Liver (tissue), 9 donors: ENCODE results near the gene AMBRA1. TPM values are rescaled to one million over a fixed set of nuclear protein-coding genes. Genes with fewer than 3 reads are reported as not detected.

Experiments used
- DNase-seq: peaks from one replicate; pipeline ENCODE4 v3.0.0-alpha.2; 2017; ENCODE audit warnings: low spot score
- H3K27ac ChIP-seq, 2 donors: one replicate each; pipeline ENCODE4 v1.7.0; 2013; ENCODE audit warnings: inconsistent platforms in 2 of 2, low read length in 2 of 2, control low read depth in 1 of 2, low read depth in 1 of 2, mild to moderate bottlenecking in 1 of 2
- H3K27me3 ChIP-seq, 4 donors: one replicate each; pipeline versions ENCODE4 v1.6.1 to v1.7.0; 2013; ENCODE audit warnings: low read length in 3 of 4, inconsistent platforms in 1 of 4, mild to moderate bottlenecking in 1 of 4, moderate library complexity in 1 of 4; ENCODE audit not compliant: control insufficient read depth in 4 of 4, insufficient read depth in 4 of 4
- H3K36me3 ChIP-seq, 4 donors: one replicate each; pipeline versions ENCODE4 v1.6.1 to v1.7.0; 2013; ENCODE audit warnings: low read length in 3 of 4, mild to moderate bottlenecking in 3 of 4, low read depth in 1 of 4, moderate library complexity in 1 of 4; ENCODE audit not compliant: control insufficient read depth in 4 of 4, insufficient read depth in 3 of 4
- H3K4me1 ChIP-seq, 4 donors: one replicate each; pipeline versions ENCODE4 v1.6.1 to v1.7.0; 2013; ENCODE audit warnings: low read length in 3 of 4, mild to moderate bottlenecking in 3 of 4, moderate library complexity in 1 of 4; ENCODE audit not compliant: control insufficient read depth in 4 of 4, insufficient read depth in 4 of 4
- H3K4me3 ChIP-seq, 3 donors: one replicate each; pipeline versions ENCODE4 v1.6.1 to v1.7.0; 2013; ENCODE audit warnings: low read length in 3 of 3, control low read depth in 1 of 3, low read depth in 1 of 3, mild to moderate bottlenecking in 1 of 3
- H3K9ac ChIP-seq, 2 donors: one replicate each; pipeline ENCODE4 v1.7.0; 2013; ENCODE audit warnings: low read length in 2 of 2, mild to moderate bottlenecking in 2 of 2, moderate library complexity in 2 of 2, control low read depth in 1 of 2, low read depth in 1 of 2
- H3K9me3 ChIP-seq, 4 donors: one replicate each; pipeline versions ENCODE4 v1.6.1 to v1.7.0; 2013; ENCODE audit warnings: low read length in 3 of 4; ENCODE audit not compliant: control insufficient read depth in 4 of 4
- FOXA1 ChIP-seq: IDR thresholded peaks from 2 replicates; pipeline ENCODE4 v1.6.1; 2016; ENCODE audit warnings: antibody characterized with exemption
- FOXA2 ChIP-seq: IDR thresholded peaks from 2 replicates; pipeline ENCODE4 v1.6.1; 2016; ENCODE audit warnings: antibody characterized with exemption
- GABPA ChIP-seq, 2 donors: IDR thresholded peaks in 1 of 2; conservative IDR thresholded peaks in 1 of 2; 2 replicates each; pipeline ENCODE4 v1.6.1; 2016; ENCODE audit warnings: antibody characterized with exemption in 2 of 2, mild to moderate bottlenecking in 1 of 2, moderate library complexity in 1 of 2
- HNF4A ChIP-seq, 2 donors: conservative IDR thresholded peaks; 2 replicates each; pipeline ENCODE4 v1.6.1; 2016; ENCODE audit warnings: antibody characterized with exemption in 2 of 2, mild to moderate bottlenecking in 2 of 2
- HNF4G ChIP-seq: IDR thresholded peaks from 2 replicates; pipeline ENCODE4 v1.6.1; 2016; ENCODE audit warnings: antibody characterized with exemption
- JUND ChIP-seq, 2 donors: IDR thresholded peaks; 2 replicates each; pipeline ENCODE4 v1.6.1; 2016; ENCODE audit warnings: antibody characterized with exemption in 2 of 2
- RAD21 ChIP-seq, 2 donors: IDR thresholded peaks; 2 replicates each; pipeline ENCODE4 v1.6.1; 2016; ENCODE audit warnings: antibody characterized with exemption in 2 of 2, mild to moderate bottlenecking in 2 of 2
- RXRA ChIP-seq, 2 donors: IDR thresholded peaks; 2 replicates each; pipeline ENCODE4 v1.6.1; 2017 to 2018; ENCODE audit warnings: antibody characterized with exemption in 2 of 2, mild to moderate bottlenecking in 1 of 2
- SP1 ChIP-seq: IDR thresholded peaks from 2 replicates; pipeline ENCODE4 v1.6.1; 2018; ENCODE audit warnings: antibody characterized with exemption, mild to moderate bottlenecking
- TAF1 ChIP-seq: conservative IDR thresholded peaks from 2 replicates; pipeline ENCODE4 v1.6.1; 2016; ENCODE audit warnings: antibody characterized with exemption, mild to moderate bottlenecking
- YY1 ChIP-seq: IDR thresholded peaks from 2 replicates; pipeline ENCODE4 v1.6.1; 2016; ENCODE audit warnings: antibody characterized with exemption, mild to moderate bottlenecking
- WGBS: extraction: QIAGEN DNeasy Blood & Tissue Kit; methylation state at CpG from one replicate; pipeline ENCODE4 v1.1.7; 2013; 5-methylcytosine and 5-hydroxymethylcytosine counted together
- polyA plus RNA-seq, 2 donors: library from polyadenylated mRNA; stranded (reverse) in 1 of 2; unstranded in 1 of 2; fragments of 200-250 nt in 1 of 2; fragments of >200 nt in 1 of 2; fragmentation: Nextera tagmentation in 1 of 2; extraction: Ambion mirVana in 1 of 2; gene quantifications; one replicate each; pipeline versions ENCODE4 v1.2.1 to v1.2.3, GENCODE V29; 2013 to 2015
- total RNA-seq, 2 donors: library from RNA; depleted of rRNA; stranded (reverse); fragments of >200 nt; gene quantifications; one replicate each; pipeline ENCODE4 v1.2.3, GENCODE V29; 2014
- TF ChIP-seq, protein P1 (sequence below): IDR thresholded peaks from 2 replicates; pipeline ENCODE4 v1.6.1; 2016; ENCODE audit warnings: antibody characterized with exemption
- TF ChIP-seq, protein P2 (sequence below): IDR thresholded peaks from 2 replicates; pipeline ENCODE4 v1.6.1; 2016; ENCODE audit warnings: antibody characterized with exemption
- TF ChIP-seq, protein P3 (sequence below): fragments of 150-350 bp; IDR thresholded peaks from 2 replicates; pipeline ENCODE4 v1.5.1; 2017; ENCODE audit warnings: improper control_type of control experiment, low read depth, low read length; ENCODE audit not compliant: missing input control
- TF ChIP-seq, protein P4 (sequence below): IDR thresholded peaks from 2 replicates; pipeline ENCODE4 v1.6.1; 2016; ENCODE audit warnings: antibody characterized with exemption
- donor health status: healthy.
- donor health status: healthy.
- donor health status: healthy.
- donor health status: healthy.
- donor health status: healthy.

AMBRA1 gene
- total and polyA plus RNA-seq, 4 donors: 3.7 to 25.7 (median 15.1) TPM

DNA sequence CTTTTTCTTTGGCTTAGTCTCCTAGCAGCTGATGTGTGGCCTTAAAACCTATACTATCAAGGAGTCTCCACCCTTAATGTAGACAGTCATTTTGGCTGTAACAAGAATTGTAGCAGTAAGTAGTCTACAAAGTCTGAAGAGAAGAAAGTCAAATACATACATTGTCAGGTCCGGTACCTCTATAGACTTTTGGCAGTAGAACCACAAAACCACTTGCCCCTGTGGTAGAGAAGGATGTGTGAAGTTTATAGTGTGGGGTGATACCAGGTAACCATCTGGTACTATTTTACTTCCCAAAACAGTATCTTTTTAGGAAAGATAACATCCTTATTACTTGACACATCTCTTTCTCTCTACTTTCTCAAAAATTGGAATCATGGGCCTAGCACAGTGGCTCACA lies 38.7 kb upstream of the AMBRA1 start:
- no peak for DNase-seq
- TF ChIP-seq HNF4A (conservative IDR thresholded peaks at IDR 0.05) (no peak), TAF1 (no peak), SP1 (no peak), FOXA2 (no peak)
- TF ChIP-seq, protein P1, sequence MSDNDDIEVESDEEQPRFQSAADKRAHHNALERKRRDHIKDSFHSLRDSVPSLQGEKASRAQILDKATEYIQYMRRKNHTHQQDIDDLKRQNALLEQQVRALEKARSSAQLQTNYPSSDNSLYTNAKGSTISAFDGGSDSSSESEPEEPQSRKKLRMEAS: no peak
- 92% methylated on average over 1 of the region's 1 CpG for WGBS
- Histone ChIP-seq H3K4me1 (peaks cover 6 to 15% (median 11%) of the 10 kb centered on the region in 4 donors), H3K27me3 (no peaks in the 10 kb centered on the region), H3K4me3 (no peak overlapping the region), H3K9ac (no peak overlapping the region), H3K9me3 (no peaks in the 10 kb centered on the region), H3K36me3 (peaks cover 3 to 6% (median 4%) of the 10 kb centered on the region in 4 donors), H3K27ac (no peak overlapping the region)

DNA sequence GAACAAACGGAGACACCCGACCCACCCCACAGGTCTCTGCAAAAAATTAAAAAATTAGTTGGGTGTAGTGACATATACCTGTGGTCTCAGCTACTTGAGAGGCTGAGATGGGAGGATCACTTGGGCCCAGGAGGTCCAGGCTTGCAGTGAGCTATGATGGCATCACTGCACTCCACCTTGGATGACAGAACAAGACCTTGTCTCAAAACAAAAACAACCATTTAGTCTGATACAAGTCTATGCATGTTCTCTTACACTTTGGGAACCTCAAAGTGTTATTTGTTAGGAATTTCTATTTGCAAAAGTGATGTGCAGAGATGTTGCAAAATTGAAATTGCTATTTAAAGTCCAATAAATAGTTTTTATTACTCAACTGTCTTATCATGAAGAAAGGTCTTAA lies 37.9 kb upstream of the AMBRA1 start:
- TF ChIP-seq SP1 (no peak), GABPA (IDR thresholded peaks at IDR 0.05 in 1 of 2, conservative IDR thresholded peaks at IDR 0.05 in 1 of 2) (no peak), YY1 (no peak), HNF4A (conservative IDR thresholded peaks at IDR 0.05) (no peak), RAD21 (IDR thresholded peaks at IDR 0.05) (no peak), JUND (IDR thresholded peaks at IDR 0.05) (no peak), RXRA (IDR thresholded peaks at IDR 0.05) (no peak)
- TF ChIP-seq, protein P2, sequence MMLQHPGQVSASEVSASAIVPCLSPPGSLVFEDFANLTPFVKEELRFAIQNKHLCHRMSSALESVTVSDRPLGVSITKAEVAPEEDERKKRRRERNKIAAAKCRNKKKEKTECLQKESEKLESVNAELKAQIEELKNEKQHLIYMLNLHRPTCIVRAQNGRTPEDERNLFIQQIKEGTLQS: no peak
- TF ChIP-seq, protein P1: no peak
- TF ChIP-seq, protein P3, sequence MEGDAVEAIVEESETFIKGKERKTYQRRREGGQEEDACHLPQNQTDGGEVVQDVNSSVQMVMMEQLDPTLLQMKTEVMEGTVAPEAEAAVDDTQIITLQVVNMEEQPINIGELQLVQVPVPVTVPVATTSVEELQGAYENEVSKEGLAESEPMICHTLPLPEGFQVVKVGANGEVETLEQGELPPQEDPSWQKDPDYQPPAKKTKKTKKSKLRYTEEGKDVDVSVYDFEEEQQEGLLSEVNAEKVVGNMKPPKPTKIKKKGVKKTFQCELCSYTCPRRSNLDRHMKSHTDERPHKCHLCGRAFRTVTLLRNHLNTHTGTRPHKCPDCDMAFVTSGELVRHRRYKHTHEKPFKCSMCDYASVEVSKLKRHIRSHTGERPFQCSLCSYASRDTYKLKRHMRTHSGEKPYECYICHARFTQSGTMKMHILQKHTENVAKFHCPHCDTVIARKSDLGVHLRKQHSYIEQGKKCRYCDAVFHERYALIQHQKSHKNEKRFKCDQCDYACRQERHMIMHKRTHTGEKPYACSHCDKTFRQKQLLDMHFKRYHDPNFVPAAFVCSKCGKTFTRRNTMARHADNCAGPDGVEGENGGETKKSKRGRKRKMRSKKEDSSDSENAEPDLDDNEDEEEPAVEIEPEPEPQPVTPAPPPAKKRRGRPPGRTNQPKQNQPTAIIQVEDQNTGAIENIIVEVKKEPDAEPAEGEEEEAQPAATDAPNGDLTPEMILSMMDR: no peak
- TF ChIP-seq, protein P4, sequence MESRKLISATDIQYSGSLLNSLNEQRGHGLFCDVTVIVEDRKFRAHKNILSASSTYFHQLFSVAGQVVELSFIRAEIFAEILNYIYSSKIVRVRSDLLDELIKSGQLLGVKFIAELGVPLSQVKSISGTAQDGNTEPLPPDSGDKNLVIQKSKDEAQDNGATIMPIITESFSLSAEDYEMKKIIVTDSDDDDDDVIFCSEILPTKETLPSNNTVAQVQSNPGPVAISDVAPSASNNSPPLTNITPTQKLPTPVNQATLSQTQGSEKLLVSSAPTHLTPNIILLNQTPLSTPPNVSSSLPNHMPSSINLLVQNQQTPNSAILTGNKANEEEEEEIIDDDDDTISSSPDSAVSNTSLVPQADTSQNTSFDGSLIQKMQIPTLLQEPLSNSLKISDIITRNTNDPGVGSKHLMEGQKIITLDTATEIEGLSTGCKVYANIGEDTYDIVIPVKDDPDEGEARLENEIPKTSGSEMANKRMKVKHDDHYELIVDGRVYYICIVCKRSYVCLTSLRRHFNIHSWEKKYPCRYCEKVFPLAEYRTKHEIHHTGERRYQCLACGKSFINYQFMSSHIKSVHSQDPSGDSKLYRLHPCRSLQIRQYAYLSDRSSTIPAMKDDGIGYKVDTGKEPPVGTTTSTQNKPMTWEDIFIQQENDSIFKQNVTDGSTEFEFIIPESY: no peak
- DNase-seq: no peak
- peaks cover 3 to 6% (median 4%) of the 10 kb centered on the region in 4 donors for H3K36me3 ChIP-seq
- H3K4me3 ChIP-seq: no peak overlapping the region
- H3K9me3 ChIP-seq: no peaks in the 10 kb centered on the region
- no peak overlapping the region for H3K9ac ChIP-seq
- H3K27ac ChIP-seq: no peak overlapping the region
- 96% methylated on average over 2 of the region's 2 CpGs for WGBS
- H3K27me3 ChIP-seq: no peaks in the 10 kb centered on the region
- H3K4me1 ChIP-seq: peaks cover 6 to 15% (median 11%) of the 10 kb centered on the region in 4 donors

DNA sequence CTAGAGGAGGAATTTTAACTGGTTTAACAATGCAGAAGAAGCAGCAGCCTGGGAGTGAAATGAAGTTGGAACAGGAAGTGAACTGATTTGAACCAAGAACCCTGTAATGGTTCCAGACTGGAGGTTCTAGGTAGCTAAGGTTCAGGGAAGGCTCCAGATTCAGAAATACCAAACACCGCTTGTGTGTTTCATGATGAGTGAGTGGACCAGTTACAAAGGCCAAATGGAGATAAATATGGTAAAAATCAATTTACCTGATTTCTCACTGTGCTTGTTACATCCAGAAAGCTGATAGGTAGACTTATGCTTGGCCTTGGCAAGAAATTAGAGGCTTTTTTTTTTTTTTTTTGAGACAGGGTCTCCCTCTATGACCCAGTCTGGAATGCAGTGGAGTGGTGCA lies 36.4 kb upstream of the AMBRA1 start:
- Histone ChIP-seq H3K9ac (no peak overlapping the region), H3K4me3 (no peak overlapping the region), H3K36me3 (peaks cover 2 to 10% (median 4%) of the 10 kb centered on the region in 4 donors), H3K27ac (no peak overlapping the region), H3K27me3 (no peaks in the 10 kb centered on the region), H3K4me1 (peaks cover 5 to 12% (median 8%) of the 10 kb centered on the region in 4 donors), H3K9me3 (no peaks in the 10 kb centered on the region)
- TF ChIP-seq FOXA1: no peak
- no peak for TF ChIP-seq RAD21 (IDR thresholded peaks at IDR 0.05)
- no peak for TF ChIP-seq JUND (IDR thresholded peaks at IDR 0.05)
- TF ChIP-seq, protein P2: no peak
- TF ChIP-seq HNF4A (conservative IDR thresholded peaks at IDR 0.05): peak; percentile 36 to 43
- no peak for TF ChIP-seq GABPA (IDR thresholded peaks at IDR 0.05 in 1 of 2, conservative IDR thresholded peaks at IDR 0.05 in 1 of 2)
- peak in 1 of 2 donors; percentile 14 for TF ChIP-seq RXRA (IDR thresholded peaks at IDR 0.05)
- TF ChIP-seq, protein P3: no peak
- no peak for TF ChIP-seq HNF4G
- 50% methylated on average over 1 of the region's 1 CpG for whole genome bisulfite sequencing
- no peak for DNase-seq
